Dermis blood vessel endothelial cell (primary cell): ENCODE data around the gene RAET1E. TPM values are rescaled to one million over a fixed set of nuclear protein-coding genes. Genes with fewer than 3 reads are reported as not detected.
A peak's percentile ranks its signal among the peaks of the same experiment; 100 is the strongest.
"Not testable (repeated sequence)": the region's sequence is repeated elsewhere in the genome, so short reads cannot be mapped to it uniquely, and the experiment has no call there.

Experiments used
- DNase-seq: peaks from one replicate; pipeline ENCODE4 v3.0.0; 2010
- total RNA-seq: library from RNA; depleted of rRNA; stranded (reverse); fragments of >200 nt; gene quantifications from 2 replicates; pipeline ENCODE4 v1.2.3, GENCODE V29; 2014

Gene RAET1E
- total RNA-seq, 1 donor from 2014 or later: not detected

- DNase-seq: not testable (repeated sequence)
Observed at GRCh38 chr6:149927025-149927424, 29.1 kb upstream of the RAET1E start.

- peak; percentile 87 for DNase-seq
Observed at GRCh38 chr6:149925974-149926777, 28.3 kb upstream of the RAET1E start.

- DNase-seq: peak; percentile 34
Observed at GRCh38 chr6:149925253-149925973, 27.5 kb upstream of the RAET1E start.

- DNase-seq: no peak
Observed at GRCh38 chr6:149924933-149925252, 27.0 kb upstream of the RAET1E start.

GRCh38 chr6:149924206-149924932 is 26.5 kb upstream of the RAET1E start:
- DNase-seq: no peak

- no peak for DNase-seq
Observed at GRCh38 chr6:149923327-149923986, 25.5 kb upstream of the RAET1E start.

- peak; percentile 95 for DNase-seq
Observed at GRCh38 chr6:149922642-149923326, 24.9 kb upstream of the RAET1E start, which contains the start of gene RAET1G. Gene RAET1G, minus strand, starts transcription at chr6:149923121. Its CDS starts 111 bp downstream, at chr6:149923010.

- DNase-seq: not testable (repeated sequence)
Observed at GRCh38 chr6:149922091-149922490, 24.2 kb upstream of the RAET1E start.

- no peak for DNase-seq
Observed at GRCh38 chr6:149921361-149921760, 23.4 kb upstream of the RAET1E start.

GRCh38 chr6:149919834-149920225 is 21.9 kb upstream of the RAET1E start:
- no peak for DNase-seq

- DNase-seq: not testable (repeated sequence)
Observed at GRCh38 chr6:149919126-149919833, 21.4 kb upstream of the RAET1E start.

- DNase-seq: no peak
Observed at GRCh38 chr6:149918151-149918905, 20.4 kb upstream of the RAET1E start.

- no peak for DNase-seq
Observed at GRCh38 chr6:149917679-149918078, 19.8 kb upstream of the RAET1E start.

GRCh38 chr6:149915970-149916865 is 18.3 kb upstream of the RAET1E start:
- no peak for DNase-seq

- DNase-seq: no peak
Observed at GRCh38 chr6:149913540-149914240, 15.8 kb upstream of the RAET1E start.

- DNase-seq: no peak
Observed at GRCh38 chr6:149913085-149913484, 15.2 kb upstream of the RAET1E start.

GRCh38 chr6:149912680-149913079 is 14.8 kb upstream of the RAET1E start:
- DNase-seq: not testable (repeated sequence)

- no peak for DNase-seq
Observed at GRCh38 chr6:149910721-149911151, 12.8 kb upstream of the RAET1E start.
